HG03460 (cell line): Measurements from ENCODE around the gene H1-8.

Experiments used
- ATAC-seq: cut with Tn5 transposase; IDR thresholded peaks from one replicate; pipeline ENCODE4 v1.9.1; 2021; ENCODE audit not compliant: unreplicated experiment

The H1-8 gene

GRCh38 chr3:129571605-129572547 lies 28.9 kb downstream of the H1-8 start:
- ATAC-seq = no peak

- no peak for ATAC-seq
These were observed 29.6 kb downstream of the H1-8 start for GRCh38 chr3:129572603-129573002.

DNA sequence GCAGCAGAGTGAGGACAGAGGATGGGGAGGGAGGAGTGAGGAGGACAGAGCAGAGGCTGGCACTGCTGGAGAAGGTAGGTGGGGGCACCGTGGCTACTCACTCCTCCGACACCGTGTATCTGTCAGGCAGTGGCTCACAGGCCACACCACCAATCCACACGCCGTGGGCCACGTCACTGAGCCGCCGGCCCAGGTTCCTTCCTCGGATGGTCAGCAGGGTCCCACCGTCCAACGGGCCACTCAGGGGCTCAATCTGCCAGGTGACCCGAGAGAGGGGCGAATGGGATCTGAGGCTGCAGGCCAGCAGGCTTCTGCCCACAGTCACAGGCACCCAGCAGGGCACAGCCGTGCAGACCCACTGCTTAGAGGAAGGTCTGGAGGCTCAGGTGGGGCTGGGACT lies 30.5 kb downstream of the H1-8 start:
- ATAC-seq = no peak

DNA sequence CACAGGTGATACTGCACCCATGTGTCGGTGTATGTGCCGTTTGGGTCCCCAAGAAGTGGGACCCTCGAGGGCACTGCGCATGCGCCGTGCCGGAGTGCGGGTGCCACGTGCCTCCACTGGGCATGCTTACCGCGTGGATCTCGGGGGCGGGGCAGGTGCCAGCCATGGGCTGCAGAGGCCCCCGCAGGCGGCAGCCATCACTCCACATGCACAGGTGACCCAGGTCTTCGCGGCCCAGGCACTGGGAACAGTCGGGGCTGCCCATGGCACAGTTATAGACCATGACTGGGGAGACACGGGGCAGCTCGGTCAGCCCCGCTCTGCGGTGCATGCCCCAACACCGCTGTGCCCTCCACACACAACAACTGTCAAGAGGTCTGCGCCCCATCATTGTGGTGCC lies 31.2 kb downstream of the H1-8 start:
- no peak for ATAC-seq

- ATAC-seq = no peak
These were observed 32.4 kb downstream of the H1-8 start for GRCh38 chr3:129575233-129575996.

DNA sequence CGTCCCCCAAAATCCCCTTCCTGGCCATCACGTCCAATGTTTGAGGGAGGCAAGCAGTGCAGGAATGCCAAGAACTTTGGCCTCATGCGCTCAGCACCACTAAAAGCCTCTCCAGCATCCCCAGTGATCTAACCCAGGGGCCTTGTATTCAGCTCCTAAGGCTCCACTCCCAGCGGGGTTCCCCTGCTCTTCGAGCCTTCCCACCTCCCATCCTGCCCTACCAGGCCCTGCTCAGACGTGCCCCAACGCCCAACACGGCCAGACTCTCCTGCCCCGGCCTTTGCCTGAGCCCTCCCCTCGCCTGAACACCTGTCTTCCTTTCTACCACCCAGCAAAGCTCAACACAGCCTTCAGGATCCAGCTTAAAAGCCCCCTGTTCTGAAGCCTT lies 33.0 kb downstream of the H1-8 start:
- ATAC-seq = no peak

DNA sequence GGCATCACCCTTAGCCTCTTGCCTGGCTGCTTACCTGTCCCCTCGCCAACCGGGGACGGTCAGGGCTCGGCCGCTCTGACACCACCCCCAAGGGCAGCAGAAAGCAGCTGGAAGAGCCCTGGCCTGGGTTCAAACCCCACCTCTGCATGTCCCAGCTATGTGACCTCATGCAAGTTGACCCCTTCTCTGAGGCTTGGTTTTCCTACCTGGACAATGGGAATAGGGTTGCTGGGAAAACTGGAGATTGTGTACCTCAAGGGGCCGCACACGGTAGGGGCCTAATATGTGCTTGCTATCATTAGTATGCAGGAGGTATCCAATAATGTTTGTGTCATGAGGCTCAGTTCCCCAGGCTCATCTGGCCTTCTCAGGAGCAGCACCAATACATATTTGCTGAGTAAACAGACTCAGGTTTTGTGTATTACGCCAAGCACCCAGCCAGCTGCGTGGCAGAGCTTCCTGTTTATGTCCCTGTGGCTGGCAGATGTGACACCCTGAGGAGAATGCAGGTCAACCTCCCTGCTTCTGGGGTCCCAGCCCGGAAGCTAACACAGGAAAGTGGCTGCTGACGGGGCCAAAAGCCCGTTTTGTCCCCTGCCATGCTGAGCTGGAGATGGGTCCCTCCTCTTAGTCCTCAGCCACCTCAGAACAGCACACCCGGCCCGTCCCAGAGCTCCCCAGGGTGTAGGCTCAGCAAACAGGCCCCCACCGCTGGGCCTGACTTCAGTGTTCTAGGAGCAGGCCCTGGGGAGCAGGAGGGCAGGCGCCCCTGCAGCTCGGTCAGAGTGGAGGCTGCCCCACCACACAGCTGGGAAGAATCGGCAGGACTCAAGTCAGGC lies 33.8 kb downstream of the H1-8 start:
- ATAC-seq = peak; percentile 48

GRCh38 chr3:129577366-129577765 lies 34.4 kb downstream of the H1-8 start:
- ATAC-seq = no peak

- peak; percentile 45 for ATAC-seq
These were observed 35.2 kb downstream of the H1-8 start for GRCh38 chr3:129577925-129578786.

DNA sequence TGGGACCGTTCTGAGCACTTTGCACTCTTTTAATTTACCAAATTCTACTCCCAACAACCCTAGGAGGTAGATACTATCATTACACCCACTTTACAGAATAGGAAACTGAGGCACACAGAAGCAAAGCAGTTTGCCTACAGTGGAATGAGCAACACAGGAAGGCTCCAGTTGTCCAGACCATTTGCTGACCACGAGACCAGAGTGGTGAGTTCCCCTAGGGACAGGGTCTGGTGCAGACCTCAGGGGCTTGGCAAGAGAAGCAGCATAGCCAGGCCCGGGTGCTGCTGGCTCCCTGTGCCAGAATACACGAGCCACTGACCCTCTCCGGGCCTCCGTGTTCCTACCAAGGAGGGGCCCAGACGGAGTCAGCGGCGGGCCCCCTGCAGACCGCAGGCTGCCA lies 37.0 kb downstream of the H1-8 start:
- no peak for ATAC-seq

- no peak for ATAC-seq
These were observed 38.6 kb downstream of the H1-8 start for GRCh38 chr3:129581623-129582022.

DNA sequence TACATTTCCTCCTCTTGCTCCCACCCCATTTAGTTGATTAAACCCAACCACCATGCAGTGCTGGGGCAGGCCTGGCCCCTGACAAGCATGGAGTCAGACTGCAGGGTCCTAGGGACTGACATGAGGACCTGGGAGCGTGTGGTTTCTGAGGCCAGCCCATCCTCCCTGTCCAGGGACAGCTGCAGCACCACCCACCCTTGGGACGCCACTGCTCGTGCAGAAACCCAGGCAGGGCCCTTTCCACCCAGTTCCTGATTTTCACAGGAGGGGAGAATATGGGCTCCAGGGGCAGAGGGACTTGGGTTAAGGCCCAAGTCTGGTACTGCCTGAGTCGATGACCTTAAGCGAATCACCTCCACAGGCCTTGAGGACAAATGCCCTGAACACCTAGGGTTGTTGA lies 39.8 kb downstream of the H1-8 start:
- ATAC-seq = no peak

- ATAC-seq = no peak
These were observed 40.3 kb downstream of the H1-8 start for GRCh38 chr3:129583289-129583688.

GRCh38 chr3:129584631-129585030 lies 41.7 kb downstream of the H1-8 start:
- no peak for ATAC-seq

DNA sequence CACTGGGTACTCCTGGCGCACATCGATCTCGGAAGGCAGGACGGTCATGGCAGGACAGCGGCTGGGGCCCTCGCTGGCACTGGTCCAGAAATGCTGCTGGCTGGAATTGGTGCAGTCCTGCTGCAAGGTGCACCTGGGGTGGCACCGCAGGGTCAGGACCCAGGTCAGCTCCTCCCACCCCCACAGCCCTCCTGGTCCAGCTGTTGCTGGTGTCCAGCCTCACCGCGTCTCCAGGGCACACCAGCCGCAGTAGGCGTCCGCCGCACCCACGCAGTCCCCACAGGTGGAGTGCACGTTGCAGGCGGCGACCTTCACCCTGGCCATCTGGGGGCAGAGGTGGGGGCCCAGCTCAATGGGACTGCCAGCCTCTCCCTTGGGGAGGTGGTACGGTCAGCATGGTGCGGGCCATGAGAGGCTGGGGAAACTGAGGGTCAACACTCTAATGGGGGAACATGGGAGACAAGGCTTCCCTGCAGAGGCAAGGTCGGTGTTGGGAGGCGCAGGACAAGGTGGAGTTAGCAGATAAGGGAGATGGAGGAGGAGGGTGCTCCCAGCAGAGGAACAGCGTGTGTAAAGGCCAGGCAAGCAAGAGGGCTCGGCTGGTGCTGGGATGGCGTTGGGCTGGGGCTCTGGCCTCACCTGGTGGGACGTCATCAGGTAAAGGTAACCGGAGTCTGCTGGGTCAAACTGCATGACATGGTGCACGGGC lies 43.1 kb downstream of the H1-8 start:
- no peak for ATAC-seq

GRCh38 chr3:129586746-129587430 lies 43.9 kb downstream of the H1-8 start:
- ATAC-seq = no peak

- no peak for ATAC-seq
These were observed 44.7 kb downstream of the H1-8 start for GRCh38 chr3:129587566-129588210.

- no peak for ATAC-seq
These were observed 47.2 kb downstream of the H1-8 start for GRCh38 chr3:129590215-129590614.

DNA sequence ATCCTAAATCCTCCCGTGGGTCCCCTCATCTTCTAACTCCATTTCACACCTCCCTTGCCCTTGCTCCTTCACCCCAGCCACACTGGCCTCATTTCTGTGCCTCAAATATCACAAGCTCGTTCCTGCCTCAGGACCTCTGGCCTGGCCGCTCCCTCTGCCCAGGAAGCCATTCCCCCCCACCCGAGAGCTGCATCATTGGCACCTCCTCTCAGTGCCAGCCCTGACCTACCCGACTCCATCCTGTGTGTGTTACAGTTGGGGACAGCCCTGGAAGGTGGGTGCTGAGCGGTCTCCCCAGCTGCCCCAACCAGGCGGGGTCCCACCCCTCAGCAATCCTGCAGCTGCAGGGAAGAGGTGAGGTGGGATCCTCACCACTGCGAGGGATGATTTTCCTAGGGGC lies 49.0 kb downstream of the H1-8 start:
- ATAC-seq = no peak
